Measurements from ENCODE around the gene SINHCAF. TPM values are rescaled to one million over a fixed set of nuclear protein-coding genes. Genes with fewer than 3 reads are reported as not detected.

Gene SINHCAF
- total RNA-seq, 1 donor from 2014 or later: 45.7 TPM

DNA sequence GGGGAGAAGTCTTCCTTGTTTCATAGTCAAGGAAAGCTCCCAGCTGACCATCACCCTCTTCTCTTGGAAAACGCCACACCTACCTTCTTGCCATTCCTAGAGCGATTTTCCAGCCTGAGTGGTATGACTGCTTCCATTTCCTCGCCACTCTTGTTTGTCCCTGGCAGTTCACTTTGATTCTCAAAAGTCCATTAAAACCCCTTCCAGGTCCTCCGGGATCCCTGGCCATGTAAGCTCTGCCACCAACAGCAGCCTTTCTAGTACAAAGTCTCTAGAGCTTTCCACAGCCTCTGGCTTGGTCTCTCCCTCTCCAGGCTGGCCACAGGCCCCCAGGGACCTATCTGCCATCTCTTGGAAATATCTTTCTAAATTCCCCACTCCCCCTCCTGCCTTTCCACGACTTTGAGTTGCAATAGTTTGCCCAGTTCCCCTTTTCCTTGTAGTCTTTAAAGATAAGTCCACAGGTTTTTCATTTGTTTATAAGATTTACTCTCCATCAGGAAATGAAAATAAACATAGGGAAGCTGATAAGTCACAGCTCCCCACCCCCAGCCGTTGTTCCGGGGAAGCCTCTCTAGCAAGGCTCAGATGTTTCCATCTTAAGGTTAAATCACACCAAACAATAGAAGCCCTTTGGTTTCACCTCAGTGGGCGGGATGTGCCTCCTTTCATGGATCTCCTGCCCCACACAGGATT is 42.9 kb upstream of the SINHCAF start:
- no peak for TF ChIP-seq CTCF (IDR thresholded peaks at IDR 0.05)
- Histone ChIP-seq H3K36me3 (no peaks in the 10 kb centered on the region), H3K9me3 (no peaks in the 10 kb centered on the region), H3K4me1 (peaks cover 8% of the 10 kb centered on the region), H3K27me3 (no peaks in the 10 kb centered on the region), H3K4me3 (no peak overlapping the region), H3K27ac (no peak overlapping the region)
- intact Hi-C loops (cut with DNase I): no loop called here
- no peak for ATAC-seq
- DNase-seq: peak; percentile 21

- Histone ChIP-seq H3K4me1 (peaks cover 8% of the 10 kb centered on the region), H3K36me3 (no peaks in the 10 kb centered on the region), H3K4me3 (no peak overlapping the region), H3K9me3 (no peaks in the 10 kb centered on the region), H3K27me3 (no peaks in the 10 kb centered on the region), H3K27ac (no peak overlapping the region)
- ATAC-seq (no peak), DNase-seq (peak; percentile 5)
- intact Hi-C loops (cut with DNase I): no loop called here
- no peak for TF ChIP-seq CTCF (IDR thresholded peaks at IDR 0.05)
Observed at GRCh38 chr12:31366104-31366621, 40.2 kb upstream of the SINHCAF start.

- DNase-seq: peak; percentile 23
- H3K27ac ChIP-seq: no peak overlapping the region
Observed at GRCh38 chr12:31363831-31364230, 37.9 kb upstream of the SINHCAF start.

GRCh38 chr12:31363416-31363809 is 37.5 kb upstream of the SINHCAF start:
- Histone ChIP-seq H3K4me1 (no peaks in the 10 kb centered on the region), H3K4me3 (no peak overlapping the region), H3K27me3 (no peaks in the 10 kb centered on the region), H3K36me3 (no peaks in the 10 kb centered on the region), H3K9me3 (no peaks in the 10 kb centered on the region), H3K27ac (no peak overlapping the region)
- TF ChIP-seq CTCF (IDR thresholded peaks at IDR 0.05): no peak
- intact Hi-C loops (cut with DNase I): no loop called here
- ATAC-seq (no peak), DNase-seq (no peak)

More at GRCh38 chr12:31363831-31364230, 37.9 kb upstream of the SINHCAF start:
- no peak overlapping the region for H3K4me3 ChIP-seq
- no peaks in the 10 kb centered on the region for H3K36me3 ChIP-seq
- no peak for TF ChIP-seq CTCF (IDR thresholded peaks at IDR 0.05)
- intact Hi-C loops (cut with DNase I): no loop called here
- no peaks in the 10 kb centered on the region for H3K4me1 ChIP-seq
- H3K27me3 ChIP-seq: no peaks in the 10 kb centered on the region
- no peaks in the 10 kb centered on the region for H3K9me3 ChIP-seq
- no peak for ATAC-seq

DNA sequence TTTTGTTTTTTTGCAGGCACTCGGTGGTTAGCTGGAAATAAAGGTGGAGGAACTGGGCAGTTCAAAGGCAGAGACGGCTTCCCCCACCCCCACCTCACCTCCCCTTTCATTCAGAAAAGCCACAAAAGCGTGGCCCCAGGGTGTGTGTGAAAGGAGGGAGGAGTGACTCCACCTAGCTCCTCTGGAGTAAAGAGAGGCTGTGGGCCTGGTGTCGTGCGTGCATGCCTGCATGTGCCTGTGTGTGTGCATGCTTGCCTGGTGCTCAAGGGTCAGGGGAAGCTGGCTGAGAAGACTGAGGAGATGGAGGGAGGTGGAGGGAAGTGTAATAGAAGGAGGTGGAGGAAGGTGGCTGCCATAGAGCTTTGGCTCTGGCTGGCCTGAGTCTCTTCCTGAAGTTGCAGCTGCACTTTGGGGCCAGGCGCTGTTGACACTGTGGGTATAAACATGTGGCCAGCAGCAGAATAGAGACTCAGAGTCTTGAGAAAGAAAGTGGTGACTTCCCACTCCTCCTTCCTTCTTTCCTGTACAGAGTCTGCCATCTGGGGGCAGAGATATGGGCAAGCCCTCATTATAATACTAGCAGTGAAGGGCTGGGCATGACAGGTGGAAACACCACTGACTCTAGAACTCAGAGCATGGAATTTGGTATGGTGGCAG is 36.9 kb upstream of the SINHCAF start:
- H3K27ac ChIP-seq: no peak overlapping the region

More for the DNA sequence above, 36.9 kb upstream of the SINHCAF start:
- no peaks in the 10 kb centered on the region for H3K9me3 ChIP-seq
- peak; percentile 12 for TF ChIP-seq CTCF (IDR thresholded peaks at IDR 0.05)
- ATAC-seq (peak; percentile 90), DNase-seq (no peak)
- no peak overlapping the region for H3K4me3 ChIP-seq
- no peaks in the 10 kb centered on the region for H3K27me3 ChIP-seq
- intact Hi-C loops (cut with DNase I): no loop called here
- no peaks in the 10 kb centered on the region for H3K36me3 ChIP-seq
- H3K4me1 ChIP-seq: no peaks in the 10 kb centered on the region
